HepG2 (cell line): Measurements from ENCODE around the gene MISP3. TPM values are rescaled to one million over a fixed set of nuclear protein-coding genes. Genes with fewer than 3 reads are reported as not detected.

Source experiments
- BORCS8-MEF2B ChIP-seq: sonication (generic); formaldehyde crosslinking; IDR thresholded peaks from 2 replicates; pipeline ENCODE4 v1.8.0; 2022; ENCODE audit warnings: mild to moderate bottlenecking, missing genetic modification reagents
- CREBL2 ChIP-seq: sonication (generic); formaldehyde crosslinking; IDR thresholded peaks from 2 replicates; pipeline ENCODE4 v1.8.1; 2023; ENCODE audit warnings: missing genetic modification reagents, mild to moderate bottlenecking, borderline replicate concordance
- MAFK ChIP-seq, 2 experiments: IDR thresholded peaks in 1 of 2; conservative IDR thresholded peaks in 1 of 2; 2 replicates each; pipeline ENCODE4 v1.6.1; 2011; ENCODE audit warnings: improper control_type of control experiment in 2 of 2, low read length in 2 of 2
- NFE2L2 ChIP-seq: fragments of 150-350 bp; IDR thresholded peaks from 2 replicates; pipeline ENCODE4 v1.6.1; 2014; ENCODE audit warnings: low read length
- SATB2 ChIP-seq: sonication (generic); formaldehyde crosslinking; IDR thresholded peaks from 2 replicates; pipeline ENCODE4 v1.5.0; 2020; ENCODE audit warnings: missing genetic modification reagents
- SMAD1 ChIP-seq: sonication (generic); formaldehyde crosslinking; IDR thresholded peaks from 2 replicates; pipeline ENCODE4 v1.4.0; 2020; ENCODE audit warnings: missing genetic modification reagents, low read depth, mild to moderate bottlenecking, borderline replicate concordance
- SPEN ChIP-seq: sonication (generic); formaldehyde crosslinking; IDR thresholded peaks from 2 replicates; pipeline ENCODE4 v1.5.1; 2020; ENCODE audit warnings: low read depth, mild to moderate bottlenecking, missing genetic modification reagents
- ZBTB7B ChIP-seq: sonication (generic); formaldehyde crosslinking; IDR thresholded peaks from 2 replicates; pipeline ENCODE4 v1.4.0; 2020; ENCODE audit warnings: missing genetic modification reagents
- ZMYM4 ChIP-seq: sonication (generic); formaldehyde crosslinking; IDR thresholded peaks from 2 replicates; pipeline ENCODE4 v1.8.1; 2023; ENCODE audit warnings: mild to moderate bottlenecking, missing genetic modification reagents
- ZNF224 ChIP-seq: sonication (generic); formaldehyde crosslinking; IDR thresholded peaks from 2 replicates; pipeline ENCODE4 v1.5.0; 2020; ENCODE audit warnings: mild to moderate bottlenecking, missing genetic modification reagents
- ZNF318 ChIP-seq: sonication (generic); formaldehyde crosslinking; IDR thresholded peaks from 2 replicates; pipeline ENCODE4 v1.4.0; 2020; ENCODE audit warnings: mild to moderate bottlenecking, missing genetic modification reagents
- ZNF496 ChIP-seq: sonication (generic); formaldehyde crosslinking; IDR thresholded peaks from 2 replicates; pipeline ENCODE4 v1.8.1; 2023; ENCODE audit warnings: mild to moderate bottlenecking, moderate library complexity, missing genetic modification reagents; ENCODE audit not compliant: insufficient replicate concordance
- ZNF598 ChIP-seq: sonication (generic); formaldehyde crosslinking; IDR thresholded peaks from 2 replicates; pipeline ENCODE4 v1.5.1; 2020; ENCODE audit warnings: mild to moderate bottlenecking, missing genetic modification reagents, borderline replicate concordance
- ZNF883 ChIP-seq: sonication (generic); formaldehyde crosslinking; IDR thresholded peaks from 2 replicates; pipeline ENCODE4 v1.5.1; 2020; ENCODE audit warnings: mild to moderate bottlenecking, missing genetic modification reagents; ENCODE audit errors: not compliant biosample characterization
- polyA plus RNA-seq, 8 experiments: library from polyadenylated mRNA; depleted of rRNA in 3 of 8; stranded (reverse) in 7 of 8; unstranded in 1 of 8; fragments of >200 nt; fragmentation: Illumina TruSeq in 4 of 8; extraction: Trizol in 4 of 8; gene quantifications; 2 replicates each; pipeline versions ENCODE4 v1.2.1 to v1.2.3, GENCODE V29; 2011 to 2016; ENCODE audit warnings: low read depth in 4 of 8, missing spikeins in 1 of 8, mixed read lengths in 1 of 8; ENCODE audit not compliant: insufficient read depth in 1 of 8
- total RNA-seq, 5 experiments: library from RNA; depleted of rRNA; stranded (reverse); fragments of >200 nt; fragmentation: Illumina TruSeq; extraction: Trizol; gene quantifications; 2 replicates each; pipeline ENCODE4 v1.2.3, GENCODE V29; 2016; ENCODE audit warnings: low read depth in 1 of 5
- TF ChIP-seq, protein P1 (sequence below): sonication (generic); formaldehyde crosslinking; IDR thresholded peaks from 2 replicates; pipeline ENCODE4 v1.5.0; 2020; ENCODE audit warnings: mild to moderate bottlenecking, low read depth, missing genetic modification reagents, borderline replicate concordance
- TF ChIP-seq, protein P2 (sequence below): sonication (generic); formaldehyde crosslinking; IDR thresholded peaks from 2 replicates; pipeline ENCODE4 v1.4.0; 2020; ENCODE audit warnings: missing genetic modification reagents, mild to moderate bottlenecking, borderline replicate concordance

The MISP3 gene
- total and polyA plus RNA-seq, 2 of the 13 experiments (the other 11 are each of a cell fraction or from before 2014, with no cell fraction given), result 2.5 to 5.4 TPM

GRCh38 chr19:14080887-14081796 lies 8.6 kb downstream of the MISP3 start (continued):
- TF ChIP-seq, protein P1, sequence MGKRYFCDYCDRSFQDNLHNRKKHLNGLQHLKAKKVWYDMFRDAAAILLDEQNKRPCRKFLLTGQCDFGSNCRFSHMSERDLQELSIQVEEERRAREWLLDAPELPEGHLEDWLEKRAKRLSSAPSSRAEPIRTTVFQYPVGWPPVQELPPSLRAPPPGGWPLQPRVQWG (CRISPR knock-in tag), result no peak
- TF ChIP-seq CREBL2 (no peak), ZBTB7B (no peak), ZNF598 (peak; percentile 84), ZNF496 (CRISPR knock-in tag) (no peak), ZNF224 (CRISPR knock-in tag) (no peak), SATB2 (CRISPR knock-in tag) (no peak), ZMYM4 (CRISPR knock-in tag) (no peak), ZNF318 (CRISPR knock-in tag) (no peak), BORCS8-MEF2B (CRISPR knock-in tag) (no peak), SPEN (no peak; the same call in 1 of the 2 replicates), NFE2L2 (no peak), ZNF883 (no peak), SMAD1 (no peak), MAFK (conservative IDR thresholded peaks at IDR 0.05 in 1 of 2, IDR thresholded peaks at IDR 0.05 in 1 of 2; ENCODE audit: low read length in 2 of 2) (peak in 1 of 2 experiments; percentile 46; a peak in 2 of 4 replicates)
- TF ChIP-seq, protein P2, sequence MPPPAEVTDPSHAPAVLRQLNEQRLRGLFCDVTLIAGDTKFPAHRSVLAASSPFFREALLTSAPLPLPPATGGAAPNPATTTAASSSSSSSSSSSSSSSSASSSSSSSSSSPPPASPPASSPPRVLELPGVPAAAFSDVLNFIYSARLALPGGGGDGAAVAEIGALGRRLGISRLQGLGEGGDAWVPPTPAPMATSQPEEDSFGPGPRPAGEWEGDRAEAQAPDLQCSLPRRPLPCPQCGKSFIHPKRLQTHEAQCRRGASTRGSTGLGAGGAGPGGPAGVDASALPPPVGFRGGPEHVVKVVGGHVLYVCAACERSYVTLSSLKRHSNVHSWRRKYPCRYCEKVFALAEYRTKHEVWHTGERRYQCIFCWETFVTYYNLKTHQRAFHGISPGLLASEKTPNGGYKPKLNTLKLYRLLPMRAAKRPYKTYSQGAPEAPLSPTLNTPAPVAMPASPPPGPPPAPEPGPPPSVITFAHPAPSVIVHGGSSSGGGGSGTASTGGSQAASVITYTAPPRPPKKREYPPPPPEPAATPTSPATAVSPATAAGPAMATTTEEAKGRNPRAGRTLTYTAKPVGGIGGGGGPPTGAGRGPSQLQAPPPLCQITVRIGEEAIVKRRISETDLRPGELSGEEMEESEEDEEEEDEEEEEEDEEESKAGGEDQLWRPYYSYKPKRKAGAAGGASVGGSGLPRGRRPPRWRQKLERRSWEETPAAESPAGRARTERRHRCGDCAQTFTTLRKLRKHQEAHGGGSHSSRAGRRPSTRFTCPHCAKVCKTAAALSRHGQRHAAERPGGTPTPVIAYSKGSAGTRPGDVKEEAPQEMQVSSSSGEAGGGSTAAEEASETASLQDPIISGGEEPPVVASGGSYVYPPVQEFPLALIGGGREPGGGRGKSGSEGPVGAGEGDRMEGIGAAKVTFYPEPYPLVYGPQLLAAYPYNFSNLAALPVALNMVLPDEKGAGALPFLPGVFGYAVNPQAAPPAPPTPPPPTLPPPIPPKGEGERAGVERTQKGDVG (CRISPR knock-in tag), result no peak
